T follicular helper cell (primary cell): ENCODE results near the gene FTCDNL1.

Experiments
- DNase-seq: peaks from one replicate; pipeline ENCODE4 v3.0.0-alpha.2; 2020; ENCODE audit warnings: low read depth

Gene FTCDNL1

DNA sequence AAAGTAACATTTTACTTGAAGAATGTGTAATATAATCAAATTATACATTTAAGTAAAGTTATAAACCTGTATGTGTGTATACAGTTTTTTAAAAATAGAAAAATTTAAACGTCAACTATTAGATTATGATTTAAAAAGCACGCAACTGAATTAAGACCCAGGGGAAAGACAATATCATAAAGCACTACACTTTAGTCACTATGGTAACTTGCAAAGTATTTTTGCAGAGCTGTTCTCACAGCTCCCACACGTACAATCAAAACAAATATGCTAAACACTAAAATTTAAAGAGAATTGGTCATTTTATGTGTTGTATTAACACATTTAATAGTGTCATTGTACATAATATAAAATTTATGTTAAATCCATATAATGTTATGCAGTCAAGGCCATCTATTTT is 59.7 kb downstream of the FTCDNL1 start:
- no peak for DNase-seq

DNA sequence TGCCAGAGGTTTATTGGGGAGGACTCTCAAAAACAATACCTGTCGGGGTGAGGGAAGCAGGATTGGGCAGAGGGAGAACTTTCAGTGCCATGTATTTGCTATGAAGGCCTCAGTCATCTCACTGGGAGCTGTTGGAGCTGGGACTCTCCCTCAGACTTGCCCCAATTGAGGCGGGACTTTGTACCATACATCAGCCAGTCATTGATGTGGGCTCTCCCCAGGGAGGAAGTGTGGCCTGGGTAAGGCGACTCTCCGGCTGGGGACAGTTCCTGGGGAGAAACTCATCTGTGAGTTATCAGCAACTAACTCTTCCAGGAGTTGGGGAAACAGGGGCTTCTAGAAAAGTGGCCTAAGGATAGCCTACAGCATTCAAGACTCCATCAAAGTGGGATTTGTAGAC is 66.5 kb downstream of the FTCDNL1 start:
- DNase-seq: no peak

DNA sequence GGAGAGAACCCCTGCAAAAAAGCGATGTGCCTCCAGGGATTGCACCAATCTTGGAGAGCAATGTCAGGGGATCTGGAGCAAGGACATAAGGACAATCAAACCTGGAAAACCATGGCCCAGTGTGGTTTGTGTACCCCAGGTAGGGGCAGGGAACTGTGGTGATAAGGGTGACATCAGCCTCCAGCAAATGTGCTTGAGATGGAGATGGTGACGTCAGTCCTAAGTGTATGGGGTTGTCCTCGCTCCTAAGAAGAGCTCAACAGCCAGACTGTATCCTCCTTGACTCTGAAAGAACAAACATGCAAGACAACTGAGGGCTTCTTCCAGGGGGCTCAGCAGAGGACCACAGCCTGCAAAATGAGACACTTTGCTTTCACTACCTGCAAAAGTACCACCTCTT is 71.4 kb downstream of the FTCDNL1 start:
- DNase-seq: no peak

DNA sequence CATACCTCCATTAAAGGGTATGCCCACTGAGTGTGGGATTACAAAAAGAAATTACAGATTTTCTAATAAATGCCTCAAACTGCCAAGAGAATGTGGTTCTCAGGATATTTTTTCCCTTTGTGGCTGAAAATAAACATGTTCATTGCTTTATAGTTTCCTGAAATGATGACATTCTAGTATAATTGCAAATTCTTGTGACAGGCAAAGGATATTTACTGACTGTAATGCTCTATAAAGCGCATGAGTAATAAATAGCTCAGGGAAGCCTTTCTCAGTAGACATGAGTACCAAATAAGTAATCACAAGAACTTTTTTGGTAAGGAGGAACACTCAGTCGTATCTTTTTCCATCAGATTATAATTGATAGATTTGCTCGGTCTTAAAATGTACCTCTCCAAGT is 72.3 kb downstream of the FTCDNL1 start:
- no peak for DNase-seq

DNA sequence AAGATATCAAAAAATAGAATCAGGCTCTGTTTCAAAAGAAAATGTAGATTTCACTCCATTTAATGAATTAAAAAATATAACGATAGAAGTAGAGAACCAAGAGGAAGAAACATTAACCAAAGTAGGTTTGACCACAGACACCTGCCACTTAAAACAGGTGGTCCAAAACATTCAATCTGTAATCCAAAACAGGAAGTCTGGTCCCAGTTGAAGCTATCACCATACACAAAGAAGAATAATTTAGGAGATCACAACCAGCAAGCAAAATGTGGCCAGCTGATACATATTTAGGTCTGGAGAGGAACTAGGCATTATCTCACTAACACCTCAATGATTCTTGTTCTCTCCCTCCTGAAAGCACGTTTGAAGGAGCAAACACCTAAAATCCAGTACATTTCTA is 73.1 kb downstream of the FTCDNL1 start:
- no peak for DNase-seq

DNA sequence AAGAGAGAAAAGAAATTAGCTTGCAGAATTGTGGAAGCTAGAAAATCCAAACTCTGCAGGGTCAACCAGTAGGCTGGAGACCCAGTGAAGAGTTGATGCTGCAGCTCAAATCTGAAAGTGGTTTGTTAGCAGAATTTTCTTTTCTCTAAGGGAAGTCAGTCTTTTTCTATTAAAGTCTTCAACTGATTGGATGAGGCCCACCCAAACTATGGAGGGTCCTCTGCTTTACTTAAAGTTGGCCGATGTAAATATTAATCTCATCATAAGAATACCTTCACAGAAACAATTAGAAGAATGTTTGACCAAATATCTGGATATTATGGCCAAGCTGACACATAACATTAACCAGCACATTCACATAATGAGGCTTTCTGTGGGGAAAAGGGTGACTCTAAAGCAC is 73.7 kb downstream of the FTCDNL1 start:
- DNase-seq: no peak

DNA sequence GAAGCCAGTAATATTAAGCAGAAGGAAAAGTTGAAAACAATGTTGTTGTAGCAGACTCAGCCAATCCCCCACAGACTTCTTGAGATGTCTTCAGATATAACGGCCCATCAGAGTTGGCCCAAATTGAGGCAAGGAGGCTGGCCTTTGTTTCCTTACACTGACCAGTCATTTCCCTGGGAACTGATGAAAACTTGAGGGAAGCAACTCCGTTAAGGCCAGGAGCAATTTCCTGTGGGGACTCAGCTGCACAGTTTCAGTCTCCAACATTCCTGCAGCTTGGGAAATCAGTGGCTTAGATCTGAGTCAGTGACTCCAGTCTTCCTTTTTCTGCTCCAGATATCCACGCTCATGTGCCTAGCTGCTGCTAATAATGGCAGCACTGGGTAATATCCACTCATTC is 75.7 kb downstream of the FTCDNL1 start:
- no peak for DNase-seq

DNA sequence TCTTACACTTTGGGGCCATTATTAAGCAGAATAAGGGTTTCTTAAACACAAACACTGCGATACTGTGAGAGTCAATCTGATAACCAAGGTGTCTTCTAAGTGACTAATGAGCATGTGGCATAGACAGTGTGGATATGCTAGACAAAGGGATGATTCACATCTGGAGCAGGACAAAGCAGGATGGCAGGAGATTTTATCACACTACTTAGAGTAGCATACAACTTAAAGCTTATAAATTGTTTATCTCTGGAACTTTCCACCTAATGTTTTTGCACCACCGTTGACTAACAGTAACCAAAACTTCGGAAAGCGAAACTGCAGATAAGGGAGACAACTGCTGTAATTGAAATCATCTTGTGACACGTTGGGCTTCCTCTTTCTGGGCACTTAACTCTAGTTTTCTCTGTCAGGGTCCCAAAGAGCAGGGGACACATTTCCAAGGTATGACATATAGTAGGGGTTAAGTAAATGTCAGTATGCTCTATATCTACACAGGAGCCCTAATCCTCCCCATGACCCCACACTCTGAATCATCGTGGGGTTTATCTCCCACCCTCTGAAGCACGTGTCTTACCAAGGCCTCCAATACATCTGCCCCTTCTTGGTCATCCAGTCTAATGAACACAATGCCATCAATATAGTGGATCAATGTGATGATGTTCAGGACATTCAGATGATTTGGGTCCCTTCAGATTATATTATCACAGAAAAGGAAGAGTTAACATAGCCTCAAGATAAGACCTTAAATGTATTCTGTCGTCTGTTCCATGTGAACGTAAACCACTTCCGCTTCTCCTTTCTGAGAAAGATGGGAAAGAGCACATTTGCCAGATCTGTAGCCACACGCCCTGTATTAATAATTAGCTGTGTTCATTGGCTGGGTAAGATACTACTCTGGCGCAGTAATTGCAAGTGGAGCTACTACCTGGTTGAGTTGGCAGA is 78.7 kb downstream of the FTCDNL1 start:
- no peak for DNase-seq

DNA sequence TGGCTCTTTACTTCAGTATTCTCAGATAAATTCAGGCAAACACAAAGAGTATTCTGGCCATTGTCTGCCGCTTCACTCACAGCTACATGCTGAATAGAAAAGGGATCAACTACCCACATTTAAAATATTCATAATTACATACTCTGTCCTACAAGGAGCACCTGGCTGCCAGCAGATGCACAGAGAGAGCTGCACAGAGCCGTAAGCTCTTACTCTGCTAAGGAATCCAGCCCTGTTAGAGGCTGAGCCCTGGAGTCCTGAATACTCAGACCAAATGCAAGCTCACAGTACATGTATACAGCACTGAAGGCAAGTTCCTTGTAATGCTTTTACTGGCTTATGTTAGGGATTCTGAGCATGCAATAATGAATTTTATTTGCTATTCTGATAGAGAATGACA is 80.3 kb downstream of the FTCDNL1 start:
- no peak for DNase-seq

DNA sequence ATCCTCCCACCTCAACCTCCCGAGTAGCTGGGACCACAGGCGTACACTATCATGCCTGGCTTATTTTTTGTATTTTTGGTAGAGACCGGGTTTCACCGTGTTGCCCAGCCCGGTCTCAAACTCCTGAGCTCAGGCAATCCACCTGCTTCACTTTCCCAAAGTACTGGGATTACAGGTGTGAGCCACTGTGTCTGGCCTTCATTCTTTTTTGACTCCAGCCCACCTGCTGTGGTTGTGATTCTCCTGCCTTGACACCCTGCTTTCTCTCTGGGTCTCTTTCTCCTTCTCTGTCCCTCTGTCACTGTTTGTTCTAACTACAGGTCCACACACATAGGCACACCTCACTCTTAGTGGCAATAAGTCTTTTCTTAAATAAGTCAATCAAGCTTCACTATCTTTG is 85.3 kb downstream of the FTCDNL1 start:
- DNase-seq: no peak

DNA sequence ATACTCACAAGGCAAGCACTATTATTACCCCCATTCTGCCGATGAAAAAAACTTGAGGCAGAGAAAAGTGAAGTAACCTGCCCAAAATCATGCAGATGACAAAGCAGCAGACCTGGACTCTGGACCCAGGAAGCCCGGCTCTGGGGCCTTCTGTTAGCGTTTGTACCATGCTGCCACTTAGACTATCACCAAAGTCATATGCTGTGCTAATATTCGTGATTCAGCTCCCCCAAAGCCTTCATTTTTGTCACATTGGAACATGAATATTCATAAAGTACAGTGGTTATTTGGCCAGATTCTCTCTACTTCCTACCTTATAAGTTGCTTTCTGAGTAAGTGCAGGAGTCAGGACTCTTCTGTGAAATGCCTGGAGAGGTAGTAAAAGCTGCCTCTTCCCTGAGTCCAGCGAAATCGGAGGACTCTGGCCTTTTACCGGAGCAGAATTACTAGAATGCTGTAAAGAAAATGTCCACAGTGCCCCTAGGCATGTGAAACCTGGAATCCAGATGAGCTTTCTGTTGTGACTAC is 86.7 kb downstream of the FTCDNL1 start:
- DNase-seq: no peak

DNA sequence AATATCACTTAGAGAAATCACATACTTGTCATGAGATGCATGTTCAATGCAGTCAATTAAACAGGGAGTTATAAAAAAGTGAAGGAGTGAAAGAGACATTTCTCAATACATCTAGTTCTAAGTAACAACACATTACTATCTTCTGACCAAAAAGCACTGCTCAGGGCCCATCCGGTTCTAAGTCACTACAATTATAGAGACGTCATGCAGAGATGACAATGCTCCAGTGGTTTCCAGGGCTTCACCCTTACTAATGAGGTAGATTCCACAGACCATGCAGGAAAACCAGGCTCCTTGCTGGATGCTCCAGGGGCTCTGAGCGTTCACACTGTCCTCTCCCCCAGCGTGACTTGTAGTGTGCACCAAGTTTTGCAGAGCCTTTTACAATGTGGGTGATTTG is 88.0 kb downstream of the FTCDNL1 start:
- no peak for DNase-seq

DNA sequence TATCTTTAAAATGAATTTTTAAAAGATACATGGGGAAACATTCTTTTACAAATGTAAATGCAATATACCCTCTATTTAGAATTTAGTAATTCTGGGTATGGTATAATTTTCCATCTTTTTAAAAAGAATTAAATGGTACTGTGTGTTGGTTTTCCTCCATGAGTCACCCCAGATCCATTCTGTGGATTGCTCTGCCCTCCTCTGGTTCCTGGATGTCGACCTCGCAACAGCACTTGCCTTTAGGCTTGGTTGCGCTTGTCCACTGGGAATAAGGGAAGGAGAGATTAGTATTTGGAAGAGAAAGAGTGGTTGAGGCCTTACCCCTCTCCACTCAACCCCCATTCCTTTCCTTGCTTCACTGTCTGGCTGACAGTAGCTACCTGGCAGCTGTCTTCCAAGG is 90.4 kb downstream of the FTCDNL1 start:
- DNase-seq: no peak

DNA sequence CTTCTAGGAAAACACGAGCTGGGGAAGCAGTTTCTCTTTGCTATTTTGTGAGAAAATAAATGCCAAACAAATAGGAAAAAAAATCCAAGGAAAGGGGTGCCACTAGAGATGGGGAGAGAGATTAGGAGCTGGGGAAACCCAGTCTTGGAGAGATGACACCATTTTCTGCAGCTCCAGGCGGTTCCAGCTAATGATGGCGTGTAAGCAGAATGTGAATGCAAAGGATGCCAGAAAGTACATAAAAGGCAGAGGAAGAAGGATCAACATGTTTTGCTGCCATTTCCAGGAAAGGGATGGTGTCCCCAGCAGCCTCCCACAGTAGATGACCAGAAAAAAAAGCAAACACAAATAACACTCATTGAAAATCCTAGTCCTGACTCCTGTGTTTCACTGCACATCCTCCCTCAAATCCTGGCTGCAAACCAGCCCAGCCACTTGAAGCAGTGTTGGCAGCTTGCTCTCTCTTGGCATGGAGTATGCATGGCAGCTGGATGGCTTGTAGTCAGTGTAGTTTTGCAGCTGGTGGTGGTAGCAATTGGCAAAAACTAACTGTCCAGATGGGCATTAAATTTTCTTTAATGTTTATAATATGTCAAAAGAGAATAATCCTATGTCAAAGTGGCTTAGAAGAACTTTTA is 93.6 kb downstream of the FTCDNL1 start:
- DNase-seq: no peak

DNA sequence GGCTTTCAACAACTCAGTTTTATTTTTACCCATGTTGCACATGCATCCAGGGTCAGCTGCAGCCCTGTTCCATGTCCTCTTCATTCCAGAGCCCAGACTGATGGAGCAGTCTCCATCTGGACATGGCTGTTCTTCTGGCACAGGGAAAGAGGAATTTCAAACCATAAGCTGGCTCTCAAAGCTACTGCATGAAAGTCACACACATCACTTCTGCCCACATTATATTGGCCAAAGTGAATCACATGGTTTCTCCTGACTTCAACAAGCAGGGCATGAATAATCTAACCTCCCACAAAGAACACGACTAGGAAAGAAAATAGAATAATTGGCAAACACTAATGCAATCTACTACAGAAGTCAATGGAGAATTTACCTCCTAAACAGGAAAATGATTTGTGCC is 94.2 kb downstream of the FTCDNL1 start:
- DNase-seq: no peak

DNA sequence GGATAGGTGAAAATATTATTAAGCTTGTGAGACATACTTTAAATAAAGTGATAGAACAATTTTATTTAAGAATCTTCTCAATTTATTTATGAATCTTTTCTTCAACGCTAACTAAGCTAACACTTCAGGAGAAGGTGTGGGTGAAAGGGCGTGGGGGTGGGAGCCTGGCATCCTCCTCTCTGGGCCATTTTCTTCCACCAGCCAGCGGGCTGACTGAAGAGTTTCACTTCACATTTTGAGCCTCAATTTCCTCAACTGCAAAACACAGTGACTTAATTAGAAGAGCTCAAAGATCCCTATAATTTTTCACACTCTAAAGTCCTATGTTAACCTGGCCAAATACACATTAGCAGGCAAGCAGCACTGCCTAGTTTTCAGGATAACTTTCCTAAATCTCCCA is 94.8 kb downstream of the FTCDNL1 start:
- DNase-seq: no peak

DNA sequence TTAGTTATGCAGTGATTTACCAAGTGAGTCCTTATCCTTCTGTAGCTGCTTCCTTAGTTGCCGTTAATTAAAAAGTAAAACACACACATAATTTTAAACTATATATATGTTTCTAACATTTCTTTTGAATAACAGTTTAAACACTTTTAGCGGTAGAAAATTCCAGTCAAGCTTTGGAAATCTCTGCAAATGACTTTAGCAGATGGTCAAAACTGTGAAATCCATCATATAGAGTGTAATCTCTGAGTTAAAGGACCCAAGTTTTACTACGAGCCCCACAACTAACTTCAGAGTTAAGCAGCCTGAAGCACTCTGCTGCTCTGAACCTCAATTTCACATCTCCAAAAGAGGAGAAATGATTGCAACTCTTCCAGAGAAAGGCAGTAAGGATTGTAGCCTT is 96.2 kb downstream of the FTCDNL1 start:
- DNase-seq: no peak

DNA sequence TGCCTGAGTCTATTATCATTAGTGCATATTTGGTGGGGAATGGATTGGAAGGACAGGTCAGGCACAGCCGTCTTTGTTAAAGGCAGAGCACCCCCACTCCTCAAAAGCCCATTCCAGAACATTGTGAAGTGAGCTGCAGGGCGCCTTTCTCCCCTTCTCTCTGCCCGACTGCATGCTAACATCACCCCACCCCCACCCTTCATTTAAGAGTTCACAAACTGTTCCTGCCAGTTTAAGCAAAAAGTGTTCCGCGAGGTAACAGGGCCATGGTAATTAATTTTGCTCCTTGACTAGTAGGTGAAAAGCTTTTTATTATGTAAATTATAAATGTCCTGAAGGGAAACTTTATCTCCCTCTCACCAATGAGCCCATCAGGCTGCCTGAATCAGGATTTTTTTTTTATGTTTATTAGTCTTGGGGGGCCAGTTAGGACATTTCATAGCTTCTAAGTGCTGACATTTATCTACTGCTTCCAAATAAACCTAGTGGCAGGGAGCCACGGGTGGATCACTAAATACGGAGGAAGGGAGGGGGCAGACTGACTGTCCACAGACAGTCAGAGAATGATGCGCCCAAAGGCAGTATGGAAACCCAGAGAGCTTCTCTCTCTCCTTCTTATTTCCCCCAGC is 99.4 kb downstream of the FTCDNL1 start:
- no peak for DNase-seq

DNA sequence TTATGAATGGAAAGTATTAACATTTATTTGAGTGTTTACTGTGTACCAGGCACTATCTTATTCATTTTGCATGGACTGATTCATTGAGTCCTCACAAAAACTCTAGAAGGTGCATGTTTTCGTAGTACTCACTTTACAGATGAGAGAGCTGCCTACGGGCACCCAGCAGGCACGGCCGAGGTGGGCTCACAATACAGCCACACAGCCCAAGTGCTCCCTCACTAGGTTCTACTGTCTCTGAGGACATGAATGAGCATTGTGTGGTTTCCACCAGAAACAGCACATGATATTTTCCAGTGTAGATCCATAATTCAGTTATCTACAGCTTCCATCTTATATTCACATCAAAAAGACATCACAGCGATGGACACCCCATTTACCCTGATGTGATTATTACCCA is 101.4 kb downstream of the FTCDNL1 start:
- no peak for DNase-seq

DNA sequence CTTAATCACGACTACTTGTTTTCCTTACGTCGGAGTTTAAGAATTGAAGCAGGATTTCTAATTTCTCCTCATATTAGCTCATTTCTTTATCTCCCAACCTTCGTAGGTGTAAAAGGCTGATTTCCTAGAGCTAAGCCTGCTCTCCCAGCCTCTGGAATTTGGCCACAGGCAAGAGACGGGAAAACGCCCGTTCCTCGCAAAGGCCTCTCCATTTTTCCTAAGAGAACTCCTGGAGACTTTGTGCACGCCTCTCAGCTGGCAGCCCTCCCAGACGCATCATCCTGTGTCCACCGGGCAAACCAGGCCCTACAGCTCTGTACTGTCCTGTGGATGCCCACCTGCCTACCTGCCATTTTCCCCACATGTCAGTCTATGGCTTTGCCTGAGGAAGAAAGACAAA is 106.3 kb downstream of the FTCDNL1 start:
- DNase-seq: no peak

DNA sequence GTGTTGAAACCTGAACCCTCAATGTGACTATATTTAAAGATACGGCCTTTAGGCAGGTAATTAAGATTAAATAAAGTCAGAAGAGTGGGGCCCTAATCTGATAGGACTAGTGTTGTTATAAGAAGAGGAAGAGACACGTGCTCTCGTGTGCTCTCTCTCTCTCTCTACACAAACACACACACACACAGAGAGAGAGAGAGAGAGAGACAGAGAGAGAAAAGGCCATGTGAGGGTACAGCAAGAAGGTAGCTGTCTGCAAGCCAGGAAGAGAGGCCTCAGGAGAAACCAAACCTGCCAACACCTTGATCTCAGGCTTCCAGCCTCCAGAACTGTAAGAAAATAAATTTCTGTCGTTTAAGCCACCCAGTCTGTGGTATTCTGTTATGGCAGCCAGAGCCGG is 106.7 kb downstream of the FTCDNL1 start:
- no peak for DNase-seq

DNA sequence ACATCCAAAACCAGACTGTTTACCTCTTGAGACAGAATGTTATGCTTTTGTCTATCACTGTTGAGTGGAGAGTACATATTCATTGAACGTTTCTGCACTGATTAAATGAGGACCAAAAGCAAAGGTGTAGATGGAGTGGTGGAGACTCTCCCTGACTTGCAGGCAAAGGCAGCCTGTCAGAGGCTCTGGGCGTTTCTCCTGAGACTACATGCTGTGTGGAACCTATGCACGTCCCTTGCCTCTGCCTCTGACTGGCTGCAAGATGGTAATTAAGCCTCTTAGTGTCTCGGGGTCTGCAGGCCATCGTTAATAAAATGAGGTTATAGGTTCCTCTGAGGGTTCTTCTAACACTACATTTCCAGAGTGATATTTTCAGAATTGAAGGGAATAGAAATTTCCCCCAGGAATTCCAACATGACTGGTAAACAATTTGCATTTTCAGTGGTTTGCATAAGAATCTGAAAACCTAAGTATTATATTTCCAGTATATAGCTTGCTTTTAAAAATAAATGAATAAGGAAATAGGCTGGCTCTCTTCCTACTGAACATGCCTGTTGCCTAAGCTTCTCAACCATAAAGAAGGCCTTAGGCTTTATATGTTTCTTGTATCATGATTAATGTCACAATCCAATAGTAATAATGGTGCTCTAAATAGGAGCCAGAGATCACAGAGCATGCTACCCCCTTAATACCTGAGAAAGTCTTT is 107.4 kb downstream of the FTCDNL1 start:
- no peak for DNase-seq
